ENCODE measurements around the gene SLC25A11.
"Not testable (repeated sequence)": the region's sequence is repeated elsewhere in the genome, so short reads cannot be mapped to it uniquely, and the experiment has no call there.

The SLC25A11 gene

DNA sequence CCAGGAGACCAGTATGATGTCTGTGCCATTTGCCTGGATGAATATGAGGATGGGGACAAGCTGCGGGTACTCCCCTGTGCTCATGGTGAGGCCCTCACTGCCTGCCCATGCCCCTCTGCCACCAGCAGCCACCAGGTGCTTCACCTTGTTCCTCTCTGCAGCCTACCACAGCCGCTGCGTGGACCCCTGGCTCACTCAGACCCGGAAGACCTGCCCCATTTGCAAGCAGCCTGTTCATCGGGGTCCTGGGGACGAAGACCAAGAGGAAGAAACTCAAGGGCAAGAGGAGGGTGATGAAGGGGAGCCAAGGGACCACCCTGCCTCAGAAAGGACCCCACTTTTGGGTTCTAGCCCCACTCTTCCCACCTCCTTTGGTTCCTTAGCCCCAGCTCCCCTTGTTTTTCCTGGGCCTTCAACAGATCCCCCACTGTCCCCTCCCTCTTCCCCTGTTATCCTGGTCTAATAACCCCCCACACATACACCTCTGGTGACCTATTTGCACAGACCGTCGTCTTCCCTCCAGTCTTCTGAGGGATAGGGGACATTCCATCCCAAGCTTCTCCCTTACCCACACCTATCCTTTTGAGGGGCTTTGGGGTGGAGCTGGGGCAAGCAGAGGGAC, 4.8 kb upstream of the SLC25A11 start:
- DNase-seq, result peak; percentile 29

DNA sequence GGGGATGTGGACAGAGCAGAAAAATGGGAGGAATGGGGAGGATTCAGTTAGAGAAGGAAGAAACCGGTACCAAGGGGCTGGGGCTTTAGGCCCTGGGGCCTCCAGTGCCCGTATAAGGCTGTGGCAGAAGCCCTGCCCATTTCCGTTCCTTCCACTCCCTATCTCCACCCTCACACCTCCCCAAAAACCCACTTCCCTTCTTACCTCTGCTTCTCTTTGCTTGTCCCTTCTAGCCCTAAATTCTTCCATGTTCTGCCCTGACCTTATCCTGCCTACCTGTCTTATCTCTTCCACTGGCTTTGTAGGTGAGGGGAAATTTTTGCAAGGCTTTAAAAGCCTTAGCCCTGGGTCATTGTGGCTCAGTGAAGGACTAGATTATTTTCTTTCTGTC, 4.3 kb upstream of the SLC25A11 start:
- peak; percentile 70 for DNase-seq

DNA sequence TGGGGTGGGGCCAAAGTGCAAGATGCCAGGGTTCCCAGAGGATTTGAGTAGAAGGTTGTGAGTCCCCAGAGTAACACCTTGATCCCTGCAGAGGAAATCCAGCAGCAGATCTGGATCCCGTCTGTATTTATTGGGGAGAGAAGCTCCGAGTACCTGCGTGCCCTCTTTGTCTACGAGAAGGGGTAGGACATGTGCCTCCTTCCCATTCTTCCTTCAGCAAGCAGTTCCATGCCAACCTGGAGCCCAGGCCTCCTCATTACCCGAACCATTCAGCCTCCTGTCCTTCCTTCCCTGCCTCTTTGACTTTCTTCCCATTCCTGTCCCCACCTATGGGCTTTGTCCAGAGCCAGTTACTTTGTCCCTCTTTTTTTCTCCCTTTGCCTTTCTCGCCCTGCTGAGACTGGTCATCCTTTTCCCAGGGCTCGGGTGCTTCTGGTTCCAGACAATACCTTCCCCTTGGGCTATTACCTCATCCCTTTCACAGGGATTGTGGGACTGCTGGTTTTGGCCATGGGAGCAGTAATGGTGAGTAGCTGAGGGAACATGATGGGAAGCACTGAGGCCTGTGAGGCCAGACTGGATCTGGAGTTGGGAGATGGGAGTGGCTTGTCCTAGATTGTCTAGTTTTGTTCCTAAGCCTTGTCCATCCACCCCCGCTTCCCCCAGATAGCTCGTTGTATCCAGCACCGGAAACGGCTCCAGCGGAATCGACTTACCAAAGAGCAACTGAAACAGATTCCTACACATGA, 3.1 kb upstream of the SLC25A11 start:
- no peak for DNase-seq

DNA sequence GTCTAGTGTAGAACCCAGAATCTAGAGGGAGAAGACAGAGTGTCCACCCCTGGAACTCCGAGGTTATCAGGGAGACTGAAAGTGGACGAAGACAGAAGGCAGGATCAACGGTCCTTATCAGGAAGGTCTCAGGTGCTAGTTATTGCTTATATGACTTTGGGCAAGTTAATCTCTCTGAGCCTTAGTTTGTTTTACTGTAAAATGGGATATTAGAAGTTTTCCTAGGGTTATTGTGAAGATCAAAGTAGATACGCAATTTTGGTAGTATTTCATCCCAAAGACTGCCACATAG, 1.4 kb upstream of the SLC25A11 start:
- DNase-seq, result no peak

DNA sequence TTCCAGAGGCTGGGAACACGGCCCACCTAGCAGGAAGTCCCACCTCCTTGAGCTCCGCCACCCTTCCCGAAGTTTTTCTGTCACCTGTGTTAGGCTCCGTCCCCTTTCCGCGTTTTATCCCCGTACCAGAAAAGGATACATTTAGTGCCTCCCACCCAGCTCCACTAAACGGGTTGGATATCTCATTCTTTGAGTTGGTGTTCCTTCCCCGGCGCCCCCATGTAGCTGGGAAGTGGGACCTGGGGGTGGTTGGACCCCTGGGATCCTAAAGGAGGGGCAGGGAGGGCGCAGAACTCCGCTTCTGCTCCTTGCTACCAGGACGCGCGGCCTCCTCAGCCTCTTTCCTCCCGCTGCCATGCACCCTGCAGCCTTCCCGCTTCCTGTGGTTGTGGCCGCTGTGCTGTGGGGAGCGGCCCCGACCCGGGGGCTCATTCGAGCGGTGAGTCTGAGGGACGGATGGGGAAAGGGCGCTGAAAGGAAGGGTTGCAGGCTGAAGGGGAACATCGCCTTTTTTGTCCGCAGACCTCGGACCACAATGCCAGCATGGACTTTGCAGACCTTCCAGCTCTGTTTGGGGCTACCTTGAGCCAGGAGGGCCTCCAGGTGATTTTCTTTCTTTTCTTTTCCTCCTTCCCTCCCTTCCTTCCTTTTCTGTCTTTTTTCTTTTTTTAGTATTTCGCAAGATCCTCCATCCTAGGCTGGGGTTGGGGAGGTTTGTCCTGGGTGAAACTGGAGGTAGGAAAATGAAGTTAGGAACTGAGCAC, 891 bp upstream of the SLC25A11 start:
- peak; percentile 39 for DNase-seq

DNA sequence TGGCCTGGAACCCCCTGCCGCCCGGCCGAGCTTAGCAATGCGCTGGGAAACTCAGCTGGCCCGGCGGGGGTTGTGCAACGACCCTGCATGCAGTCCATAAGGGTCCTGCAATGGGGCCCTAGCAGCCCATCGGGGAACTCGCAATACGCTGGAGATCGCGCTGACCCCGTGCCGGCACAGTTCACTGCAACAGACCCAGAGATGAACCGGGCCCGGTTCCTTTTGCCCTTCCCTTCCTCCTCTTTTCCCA, 375 bp downstream of the SLC25A11 start:
- DNase-seq, result no peak

DNA sequence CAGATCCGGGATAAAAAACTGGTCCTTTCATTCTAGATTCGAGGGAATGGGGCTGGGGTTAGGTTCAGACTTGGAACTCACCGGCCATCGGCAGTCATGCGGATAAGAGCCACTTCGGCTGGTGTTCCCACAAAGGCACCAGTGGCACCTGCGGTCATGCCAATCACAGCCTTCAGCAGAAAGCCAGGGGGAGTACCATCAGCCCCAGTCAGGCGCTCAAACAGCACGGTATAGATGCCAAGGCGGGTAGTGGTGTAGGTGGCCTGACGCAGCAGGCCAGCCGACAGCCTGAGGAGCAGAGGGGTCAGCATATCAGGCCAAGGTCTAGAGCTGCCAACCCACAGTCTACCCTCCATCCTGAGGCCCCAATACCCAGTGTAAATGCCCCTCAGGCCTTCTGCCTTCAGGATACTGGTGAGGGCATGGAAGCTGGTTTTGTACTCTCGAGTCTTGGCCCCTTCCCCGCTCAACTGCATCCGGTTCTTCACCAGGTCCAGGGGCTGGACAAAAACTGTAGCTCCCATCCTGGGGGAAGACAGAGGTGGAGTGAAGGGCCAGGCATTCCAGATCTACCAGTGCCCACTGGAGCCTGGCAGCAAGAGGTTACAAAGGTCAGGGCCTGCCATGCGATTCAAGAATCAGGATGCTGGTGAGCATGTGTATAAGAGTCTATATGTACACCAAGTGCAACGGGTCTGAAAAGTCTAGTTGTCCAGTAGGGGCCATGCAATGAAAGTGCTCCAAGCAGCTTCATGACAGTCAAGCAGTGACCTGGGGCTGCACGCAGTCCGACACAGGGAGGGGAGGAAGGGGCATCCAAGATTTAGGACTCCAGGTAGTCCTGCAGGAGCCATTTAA, 929 bp downstream of the SLC25A11 start:
- DNase-seq, result no peak

DNA sequence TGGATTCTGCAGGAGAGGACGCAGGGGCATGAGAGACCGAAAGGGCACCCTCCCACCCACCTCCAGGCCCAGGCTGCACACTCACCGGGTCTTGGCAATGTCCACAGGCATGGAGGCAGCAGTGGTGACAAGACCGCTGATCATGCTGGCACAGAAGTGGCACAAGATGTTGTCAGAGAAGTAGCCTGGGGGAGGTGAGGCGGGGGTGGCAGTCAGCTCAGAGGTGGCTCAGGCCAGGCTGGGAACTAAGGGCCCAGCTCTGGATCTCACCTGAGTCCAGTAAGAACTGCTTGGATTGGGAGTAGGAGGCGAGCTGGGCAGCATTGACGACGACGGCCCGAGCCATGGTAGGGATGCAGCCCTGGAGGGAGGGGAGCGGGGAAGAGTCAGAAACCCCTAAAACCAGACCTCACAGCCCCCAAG, 1.8 kb downstream of the SLC25A11 start:
- DNase-seq, result no peak

DNA sequence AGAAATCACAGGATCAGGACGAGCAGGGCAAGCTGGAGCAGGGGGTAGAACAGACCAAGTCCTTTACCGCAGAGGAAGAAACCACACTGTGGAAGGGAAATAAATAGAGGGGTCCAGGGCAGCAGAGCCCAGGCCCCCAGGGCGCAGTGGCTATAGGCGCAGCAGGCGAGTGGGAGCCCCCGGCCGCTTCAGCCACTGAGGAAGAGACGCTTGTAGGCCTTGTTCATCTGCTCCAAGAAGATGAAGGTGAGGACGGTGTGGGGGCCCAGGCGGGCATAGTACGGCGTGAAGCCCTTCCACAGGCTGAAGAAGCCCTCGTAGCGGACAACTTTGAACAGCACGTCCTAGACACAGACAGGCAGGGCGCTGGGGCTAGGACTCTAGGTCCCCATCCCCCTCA, 2.3 kb downstream of the SLC25A11 start:
- DNase-seq, result no peak

DNA sequence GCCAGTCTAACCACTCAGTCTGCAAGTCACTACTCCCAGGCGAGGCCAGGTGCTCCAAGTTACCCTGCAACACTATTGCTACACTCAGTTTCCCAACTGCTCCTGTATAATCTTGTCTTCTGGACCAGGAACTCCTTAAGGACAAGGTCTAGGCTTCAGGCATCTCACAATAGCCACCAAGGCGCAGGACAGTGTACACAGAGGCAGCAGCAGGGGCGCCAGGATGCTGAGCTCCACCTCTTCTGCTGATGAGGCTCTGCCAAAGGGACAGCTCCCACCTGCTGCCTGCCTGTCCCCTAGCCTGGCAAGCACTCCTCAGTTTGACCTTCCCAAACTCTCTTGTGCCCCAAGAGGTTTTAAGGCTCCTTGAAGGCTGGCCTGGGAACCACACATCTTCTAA, 3.4 kb downstream of the SLC25A11 start:
- DNase-seq, result no peak

DNA sequence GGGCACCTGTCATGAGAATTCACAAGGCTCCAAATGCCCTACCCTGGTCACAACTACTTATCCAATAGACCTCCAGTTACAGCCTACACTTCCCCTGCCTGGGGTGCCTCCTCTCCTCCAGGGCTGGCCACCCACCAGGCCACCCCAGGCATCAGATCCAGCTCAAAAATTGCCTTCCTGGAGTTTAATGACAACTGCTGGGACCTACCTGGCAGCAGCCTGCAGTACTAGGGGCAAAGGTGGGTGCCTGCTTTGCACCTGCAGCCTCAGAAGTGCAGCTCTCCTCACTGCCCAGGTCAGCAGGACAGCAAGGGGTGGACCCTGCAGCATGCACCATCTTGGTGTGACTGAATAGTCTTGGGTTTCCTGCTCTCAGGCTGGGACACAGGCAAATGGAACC, 4.2 kb downstream of the SLC25A11 start:
- DNase-seq, result no peak

DNA sequence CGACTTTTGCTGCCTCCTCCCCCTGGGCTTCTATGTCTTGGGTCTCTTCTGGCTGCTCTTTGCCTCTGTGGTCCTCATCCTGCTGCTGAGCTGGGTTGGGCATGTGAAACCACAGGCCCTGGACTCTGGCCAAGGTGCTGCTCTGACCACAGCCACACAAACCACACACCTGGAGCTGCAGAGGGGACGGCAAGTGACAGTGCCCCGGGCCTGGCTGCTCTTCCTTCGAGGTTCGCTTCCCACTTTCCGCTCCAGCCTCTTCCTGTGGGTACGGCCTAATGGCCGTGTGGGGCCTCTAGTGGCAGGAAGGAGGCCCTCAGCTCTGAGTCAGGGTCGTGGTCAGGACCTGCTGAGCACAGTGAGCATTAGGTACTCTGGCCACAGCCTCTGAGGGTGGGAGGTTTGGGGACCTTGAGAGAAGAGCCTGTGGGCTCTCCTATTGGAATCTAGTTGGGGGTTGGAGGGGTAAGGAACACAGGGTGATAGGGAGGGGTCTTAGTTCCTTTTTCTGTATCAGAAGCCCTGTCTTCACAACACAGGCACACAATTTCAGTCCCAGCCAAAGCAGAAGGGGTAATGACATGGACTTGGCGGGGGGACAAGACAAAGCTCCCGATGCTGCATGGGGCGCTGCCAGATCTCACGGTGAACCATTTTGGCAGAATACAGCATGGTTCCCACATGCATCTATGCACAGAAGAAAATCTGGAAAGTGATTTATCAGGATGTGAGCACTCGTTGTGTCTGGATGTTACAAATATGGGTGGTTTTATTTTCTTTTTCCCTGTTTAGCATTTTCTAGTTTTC, 5.5 kb downstream of the SLC25A11 start:
- peak; percentile 18 for DNase-seq

DNA sequence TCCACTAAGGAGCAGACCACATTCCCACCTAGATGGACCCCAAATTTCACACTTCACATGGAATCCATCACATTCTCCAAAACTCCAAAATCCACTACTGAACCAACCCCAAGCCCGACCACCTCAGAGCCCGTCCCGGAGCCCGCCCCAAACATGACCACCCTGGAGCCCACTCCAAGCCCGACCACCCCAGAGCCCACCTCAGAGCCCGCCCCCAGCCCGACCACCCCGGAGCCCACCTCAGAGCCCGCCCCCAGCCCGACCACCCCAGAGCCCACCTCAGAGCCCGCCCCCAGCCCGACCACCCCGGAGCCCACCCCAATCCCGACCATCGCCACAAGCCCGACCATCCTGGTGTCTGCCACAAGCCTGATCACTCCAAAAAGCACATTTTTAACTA, 6.2 kb downstream of the SLC25A11 start:
- no peak for DNase-seq

DNA sequence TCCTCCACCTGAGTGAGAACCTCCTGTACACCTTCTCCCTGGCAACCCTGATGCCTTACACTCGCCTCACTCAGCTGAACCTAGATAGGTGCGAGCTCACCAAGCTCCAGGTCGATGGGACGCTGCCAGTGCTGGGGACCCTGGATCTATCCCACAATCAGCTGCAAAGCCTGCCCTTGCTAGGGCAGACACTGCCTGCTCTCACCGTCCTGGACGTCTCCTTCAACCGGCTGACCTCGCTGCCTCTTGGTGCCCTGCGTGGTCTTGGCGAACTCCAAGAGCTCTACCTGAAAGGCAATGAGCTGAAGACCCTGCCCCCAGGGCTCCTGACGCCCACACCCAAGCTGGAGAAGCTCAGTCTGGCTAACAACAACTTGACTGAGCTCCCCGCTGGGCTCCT, 7.1 kb downstream of the SLC25A11 start:
- no peak for DNase-seq

DNA sequence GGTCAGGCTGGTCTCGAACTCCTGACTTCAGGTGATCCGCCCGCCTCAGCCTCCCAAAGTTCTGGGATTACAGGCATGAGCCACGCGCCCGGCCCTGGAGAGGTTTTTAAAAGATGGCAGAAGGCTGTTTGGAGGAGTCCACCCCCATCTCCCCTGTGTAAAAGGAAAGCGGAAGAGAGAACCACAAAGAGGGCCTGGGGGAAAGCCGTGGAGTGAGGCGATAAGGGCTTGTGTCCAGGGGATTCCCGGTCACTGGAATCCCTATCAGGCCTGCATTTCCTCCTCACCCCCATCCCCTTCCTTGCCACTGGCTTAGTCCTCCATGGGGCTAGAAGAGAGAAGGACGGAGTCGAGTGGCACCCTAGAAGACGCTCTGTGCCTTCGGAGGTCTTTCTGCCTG, 7.9 kb downstream of the SLC25A11 start, which contains the start of gene GP1BA:
Gene GP1BA, plus strand, starts transcription at position 315 of the 400 bp plus-strand sequence. CDS start 328 bp downstream, outside the sequence.
- no peak for DNase-seq

DNA sequence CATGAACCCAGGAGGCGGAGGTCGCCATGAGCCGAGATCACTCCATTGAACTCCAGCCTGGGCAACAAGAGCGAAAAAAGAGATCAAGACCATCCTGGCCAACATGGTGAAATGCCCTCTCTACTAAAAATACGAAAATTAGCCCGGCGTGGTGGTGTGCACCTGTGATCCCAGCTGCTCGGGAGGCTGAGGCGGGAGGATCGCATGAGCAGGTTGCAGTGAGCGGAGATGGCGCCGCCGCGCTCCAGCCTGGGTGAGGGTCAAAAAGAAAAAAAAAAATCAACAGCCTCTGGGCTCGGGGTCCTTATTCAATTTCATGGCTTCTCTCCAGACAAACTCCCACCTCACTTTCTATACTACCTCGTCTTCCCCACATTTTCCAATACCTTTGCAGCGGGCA, 11.0 kb downstream of the SLC25A11 start:
- no peak for DNase-seq

DNA sequence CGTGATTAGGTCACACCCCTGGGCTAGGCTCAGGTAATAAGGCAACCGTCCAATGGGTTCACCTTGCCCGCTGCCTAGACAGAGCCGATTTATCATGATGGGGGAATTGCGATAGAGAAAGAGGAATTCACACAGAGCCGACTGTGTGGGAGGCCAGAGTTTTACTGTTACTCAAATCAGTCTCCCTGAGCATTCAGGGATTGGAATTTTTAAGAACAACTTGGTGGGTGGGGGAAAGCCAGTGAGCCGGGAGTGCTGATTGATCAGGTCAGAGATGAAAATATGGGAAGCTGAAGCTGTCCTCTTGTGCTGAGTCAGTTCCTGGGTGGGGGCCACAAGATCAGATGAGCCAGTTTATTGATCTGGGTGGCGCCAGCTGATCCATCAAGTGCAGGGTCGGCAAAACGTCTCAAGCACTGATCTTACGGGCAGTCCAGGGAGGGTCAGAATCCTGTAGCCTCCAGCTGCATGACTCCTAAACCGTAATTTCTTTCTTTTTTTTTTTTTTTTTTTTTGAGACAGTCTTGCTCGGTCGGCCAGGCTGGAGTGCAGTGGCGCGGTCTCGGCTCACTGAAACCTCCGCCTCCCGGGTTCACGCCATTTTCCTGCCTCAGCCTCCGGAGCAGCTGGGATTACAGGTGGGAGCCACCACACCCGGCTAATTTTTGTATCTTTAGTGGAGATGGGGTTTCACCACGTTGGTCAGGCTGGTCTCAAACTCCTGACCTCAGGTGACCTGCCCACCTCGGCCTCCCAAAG, 13.1 kb downstream of the SLC25A11 start:
- not testable (repeated sequence) for DNase-seq

DNA sequence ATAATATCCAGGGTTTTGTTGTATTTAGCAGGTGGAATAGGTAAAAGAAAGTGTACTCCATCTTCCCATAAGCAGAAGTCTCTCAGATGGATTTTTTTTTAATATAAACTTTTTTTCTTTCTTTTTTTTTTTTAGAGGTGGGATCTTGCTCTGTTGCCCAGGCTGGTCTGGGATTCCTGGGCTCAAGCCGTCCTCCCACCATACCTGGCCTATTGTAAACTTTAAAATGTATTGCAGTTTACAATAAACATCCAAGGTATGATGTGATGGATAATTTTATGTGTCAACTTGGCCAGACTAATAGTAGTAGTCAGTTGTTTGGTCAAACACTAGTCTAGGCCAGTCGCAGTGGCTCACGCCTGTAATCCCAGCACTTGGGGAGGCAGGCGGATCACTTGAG, 18.5 kb downstream of the SLC25A11 start:
- no peak for DNase-seq

DNA sequence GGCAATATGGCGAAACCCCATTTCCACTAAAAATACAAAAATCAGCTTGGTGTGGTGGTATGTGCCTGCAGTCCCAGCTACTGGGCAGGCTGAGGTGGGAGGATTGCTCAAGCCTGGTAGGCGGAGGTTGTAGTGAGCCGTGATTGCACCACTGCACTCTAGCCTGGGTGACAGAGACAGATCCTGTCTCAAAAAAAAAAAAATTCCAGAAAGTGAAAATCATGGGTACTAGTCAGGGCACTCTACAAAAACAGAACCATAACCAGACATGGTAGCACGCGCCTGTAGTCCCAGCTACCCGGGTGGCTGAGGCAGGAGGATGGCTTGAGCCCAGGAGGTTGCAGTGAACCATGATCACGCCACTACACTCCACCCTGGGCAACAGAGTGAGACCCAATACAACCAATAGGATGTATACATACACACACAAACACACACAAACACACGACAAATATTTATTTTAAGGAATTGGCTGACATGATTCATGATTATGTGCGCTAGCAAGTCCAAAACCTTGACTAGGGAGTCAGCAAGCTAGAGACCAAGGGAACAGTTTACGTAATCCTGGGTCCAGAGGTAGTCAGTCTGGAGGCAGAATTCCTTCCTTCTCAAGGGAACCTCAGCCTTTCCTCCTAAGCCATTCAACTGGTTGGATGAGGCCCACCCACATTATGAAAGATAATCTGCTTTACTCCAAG, 19.3 kb downstream of the SLC25A11 start:
- DNase-seq, result no peak

DNA sequence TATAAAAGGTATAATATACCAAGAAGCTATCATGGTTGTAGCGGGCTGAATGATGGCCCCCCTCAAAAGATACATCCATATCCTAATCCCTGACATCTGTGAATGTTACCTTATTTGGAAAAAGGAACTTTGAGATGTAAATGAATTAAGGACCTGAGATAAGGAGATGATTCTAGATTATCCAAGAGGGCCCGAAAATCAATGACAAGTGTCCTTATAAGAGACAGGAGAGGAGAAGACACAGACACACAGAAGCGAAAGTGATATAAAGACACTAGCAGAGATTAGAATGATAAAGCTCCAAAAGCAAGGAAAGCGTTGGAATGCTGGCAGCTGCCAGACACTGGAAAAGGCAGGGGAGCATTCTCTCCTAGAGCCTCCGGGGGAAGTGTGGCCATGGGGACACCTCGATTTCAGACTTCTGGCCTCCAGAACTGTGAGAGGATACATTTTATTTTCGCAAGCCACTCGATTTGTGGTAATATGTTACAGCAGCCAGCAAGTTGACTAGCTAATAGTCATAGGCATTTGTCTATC, 20.3 kb downstream of the SLC25A11 start:
- no peak for DNase-seq

DNA sequence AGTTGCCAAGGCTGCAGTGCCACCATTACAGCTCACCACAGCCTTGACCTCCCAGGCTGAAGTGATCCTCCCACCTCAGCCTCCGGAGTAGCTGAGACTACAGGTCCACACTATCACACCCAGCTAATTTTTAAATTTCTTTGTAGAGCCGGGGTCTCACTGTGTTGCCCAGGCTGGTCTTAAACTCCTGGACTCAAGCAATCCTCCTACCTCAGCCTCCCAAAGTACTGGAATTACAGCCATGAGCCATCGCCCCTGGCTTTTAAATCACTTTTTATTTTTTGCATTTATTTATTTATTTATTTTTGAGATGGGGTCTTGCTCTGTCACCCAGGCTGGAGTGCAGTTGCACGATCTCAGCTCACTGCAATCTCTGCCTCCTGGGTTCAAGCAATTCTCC, 25.3 kb downstream of the SLC25A11 start:
- not testable (repeated sequence) for DNase-seq
